SH-SY5Y (cell line): ENCODE results near the gene TRAPPC8.

ENCODE experiments used
- GATA2 ChIP-seq: IDR thresholded peaks from 2 replicates; pipeline ENCODE4 v1.6.1; 2011; ENCODE audit warnings: mild to moderate bottlenecking, low read depth, low read length
- GATA3 ChIP-seq: IDR thresholded peaks from 2 replicates; pipeline ENCODE4 v1.6.1; 2011; ENCODE audit warnings: low read depth, mild to moderate bottlenecking, low read length, moderate library complexity

- TF ChIP-seq GATA3 (no peak), GATA2 (no peak)
Measured at GRCh38 chr18:31942999-31943877, at the start of gene TRAPPC8.
